AG10803 (cell line): ENCODE measurements around the gene LCN12.
"Not testable (repeated sequence)": the region's sequence is repeated elsewhere in the genome, so short reads cannot be mapped to it uniquely, and the experiment has no call there.

Source experiments
- DNase-seq: peaks from one replicate; pipeline ENCODE4 v3.0.0; 2010; ENCODE audit warnings: low read depth
- H3K4me3 ChIP-seq: 2 replicates; pipeline ENCODE4 v1.5.1; 2011; ENCODE audit warnings: mild to moderate bottlenecking, low read length, control low read depth
- CTCF ChIP-seq: conservative IDR thresholded peaks from 2 replicates; pipeline ENCODE4 v1.5.1; 2011; ENCODE audit warnings: mild to moderate bottlenecking, low read length, control low read depth, inconsistent platforms

Gene LCN12

GRCh38 chr9:137001857-137002645 lies 50.0 kb downstream of the LCN12 start:
- TF ChIP-seq CTCF: no peak
- DNase-seq: no peak
- no peak overlapping the region for H3K4me3 ChIP-seq

GRCh38 chr9:137002646-137003041 lies 50.6 kb downstream of the LCN12 start:
- DNase-seq: no peak
- no peak for TF ChIP-seq CTCF
- no peak overlapping the region for H3K4me3 ChIP-seq

- H3K4me3 ChIP-seq, DNase-seq: not testable (repeated sequence)
- TF ChIP-seq CTCF: peak; percentile 35
These were observed 52.2 kb downstream of the LCN12 start for GRCh38 chr9:137004285-137004684.
